Hepatocyte (in vitro differentiated cells): ENCODE measurements around the gene CDV3.

Experiments
- EZH2 ChIP-seq: fragments of 200-600 bp; sonication (generic); IDR thresholded peaks from 2 replicates; pipeline ENCODE4 v1.6.1; 2016; ENCODE audit warnings: antibody characterized with exemption, mild to moderate bottlenecking, borderline replicate concordance
- EZH2phosphoT487 ChIP-seq: fragments of 200-600 bp; sonication (generic); IDR thresholded peaks from one replicate; pipeline ENCODE4 v1.6.1; 2018; ENCODE audit warnings: antibody characterized with exemption, mild to moderate bottlenecking, low read depth, moderate library complexity; ENCODE audit not compliant: unreplicated experiment, severe bottlenecking
- TF ChIP-seq, protein P1 (sequence below): fragments of 200-600 bp; sonication (generic); IDR thresholded peaks from 2 replicates; pipeline ENCODE4 v1.5.1; 2016; ENCODE audit warnings: antibody characterized with exemption, mild to moderate bottlenecking; ENCODE audit not compliant: poor library complexity

DNA sequence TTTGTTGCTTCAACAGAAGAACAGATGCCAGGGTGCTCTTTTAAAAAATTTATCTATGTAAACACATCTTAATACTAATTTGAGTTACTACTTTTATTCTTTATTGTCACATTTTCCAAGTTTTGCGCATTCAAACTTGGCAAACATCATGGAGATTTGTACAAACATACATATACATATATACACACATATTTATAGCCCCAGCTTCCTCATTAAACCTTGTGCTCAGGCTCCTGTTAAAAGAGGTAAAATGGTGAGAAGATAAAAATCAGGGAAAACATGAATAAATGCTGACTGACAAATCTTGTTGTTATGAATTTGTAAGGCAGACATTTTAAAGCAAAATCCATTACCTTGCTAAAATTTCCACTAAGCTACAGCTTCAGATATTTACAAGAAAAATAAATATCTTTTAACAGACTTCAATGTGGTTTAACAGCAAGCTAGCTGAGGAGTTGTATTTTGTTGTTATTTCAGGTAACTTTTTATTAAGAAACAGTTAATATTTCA lies 27.1 kb downstream of the CDV3 start:
- TF ChIP-seq, protein P1, sequence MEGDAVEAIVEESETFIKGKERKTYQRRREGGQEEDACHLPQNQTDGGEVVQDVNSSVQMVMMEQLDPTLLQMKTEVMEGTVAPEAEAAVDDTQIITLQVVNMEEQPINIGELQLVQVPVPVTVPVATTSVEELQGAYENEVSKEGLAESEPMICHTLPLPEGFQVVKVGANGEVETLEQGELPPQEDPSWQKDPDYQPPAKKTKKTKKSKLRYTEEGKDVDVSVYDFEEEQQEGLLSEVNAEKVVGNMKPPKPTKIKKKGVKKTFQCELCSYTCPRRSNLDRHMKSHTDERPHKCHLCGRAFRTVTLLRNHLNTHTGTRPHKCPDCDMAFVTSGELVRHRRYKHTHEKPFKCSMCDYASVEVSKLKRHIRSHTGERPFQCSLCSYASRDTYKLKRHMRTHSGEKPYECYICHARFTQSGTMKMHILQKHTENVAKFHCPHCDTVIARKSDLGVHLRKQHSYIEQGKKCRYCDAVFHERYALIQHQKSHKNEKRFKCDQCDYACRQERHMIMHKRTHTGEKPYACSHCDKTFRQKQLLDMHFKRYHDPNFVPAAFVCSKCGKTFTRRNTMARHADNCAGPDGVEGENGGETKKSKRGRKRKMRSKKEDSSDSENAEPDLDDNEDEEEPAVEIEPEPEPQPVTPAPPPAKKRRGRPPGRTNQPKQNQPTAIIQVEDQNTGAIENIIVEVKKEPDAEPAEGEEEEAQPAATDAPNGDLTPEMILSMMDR: no peak
- no peak for TF ChIP-seq EZH2
- TF ChIP-seq EZH2phosphoT487: no peak
